SK-N-MC (cell line): ENCODE measurements around the gene ISCA1.

Experiments
- EZH2 ChIP-seq: fragments of 200-600 bp; sonication (generic); IDR thresholded peaks from one replicate; pipeline ENCODE4 v1.6.1; 2017; ENCODE audit warnings: antibody characterized with exemption
- FOXP2 ChIP-seq: optimal IDR thresholded peaks from 2 replicates; pipeline ENCODE3; 2011; ENCODE audit warnings: mild to moderate bottlenecking, moderate library complexity; ENCODE audit not compliant: insufficient read depth; ENCODE audit errors: extremely low read length, control extremely low read depth
- POLR2AphosphoS5 ChIP-seq: IDR thresholded peaks from 2 replicates; pipeline ENCODE4 v1.6.1; 2012; ENCODE audit warnings: mild to moderate bottlenecking, low read depth, low read length, borderline replicate concordance

DNA sequence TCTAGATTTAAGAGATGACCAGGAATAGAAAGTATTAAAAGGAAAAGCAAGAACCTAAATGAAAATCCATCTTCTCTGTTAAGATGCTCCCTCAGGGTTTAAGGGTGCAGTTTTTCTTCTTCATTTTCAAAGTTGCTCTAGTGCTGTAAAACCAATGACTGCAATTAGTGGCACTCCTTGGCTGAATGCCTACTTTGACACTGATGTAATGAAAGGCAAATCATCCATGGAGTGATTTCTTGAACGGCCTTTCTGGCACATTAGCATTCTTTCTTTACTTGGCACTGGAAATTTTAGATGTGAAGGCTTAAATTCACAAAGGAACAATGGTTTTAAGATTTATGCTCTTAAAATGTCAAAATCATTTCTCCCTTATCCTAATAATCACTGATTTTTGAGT lies 19.3 kb upstream of the ISCA1 start:
- TF ChIP-seq POLR2AphosphoS5: no peak
- TF ChIP-seq EZH2: no peak
- no peak for TF ChIP-seq FOXP2
